Peyer's patch (tissue), 4 donors: ENCODE results near the gene SUGP2. TPM values are rescaled to one million over a fixed set of nuclear protein-coding genes. Genes with fewer than 3 reads are reported as not detected.

ENCODE experiments used
- DNase-seq, 3 donors: peaks; one replicate each; pipeline ENCODE4 v3.0.0-alpha.2; 2017 to 2019
- H3K27ac ChIP-seq, 4 donors: fragments of 200-600 bp; sonication (generic); one replicate each; pipeline ENCODE4 v1.5.1; 2016 to 2019
- H3K27me3 ChIP-seq, 2 donors: fragments of 200-600 bp; sonication (generic); one replicate each; pipeline ENCODE4 v1.5.1; 2019
- H3K36me3 ChIP-seq, 3 donors: fragments of 200-600 bp; sonication (generic); one replicate each; pipeline ENCODE4 v1.5.1; 2016 to 2019
- H3K4me1 ChIP-seq, 4 donors: fragments of 200-600 bp; sonication (generic); one replicate each; pipeline ENCODE4 v1.5.1; 2016 to 2019
- H3K4me3 ChIP-seq, 4 donors: fragments of 200-600 bp; sonication (generic); 1 replicate in 3 of 4; 2 replicates in 1 of 4; pipeline ENCODE4 v1.5.1; 2016 to 2019; ENCODE audit warnings: mild to moderate bottlenecking in 1 of 4
- H3K9me3 ChIP-seq, 4 donors: fragments of 200-600 bp; sonication (generic); one replicate each; pipeline ENCODE4 v1.5.1; 2016 to 2019; ENCODE audit warnings: mild to moderate bottlenecking in 1 of 4
- POLR2A ChIP-seq, 2 donors: fragments of 450-650 bp; IDR thresholded peaks; one replicate each; pipeline ENCODE4 v1.5.1; 2017; ENCODE audit warnings: antibody characterized with exemption in 2 of 2, mild to moderate bottlenecking in 2 of 2, moderate library complexity in 2 of 2
- total RNA-seq, 4 donors: library from RNA; depleted of rRNA; stranded (reverse); fragments of >200 nt; gene quantifications; one replicate each; pipeline ENCODE4 v1.1.0, GENCODE V29; 2016
- TF ChIP-seq, protein P1 (sequence below), 6 experiments: fragments of 450-650 bp in 4 of 6; fragments of 200-600 bp in 2 of 6; sonication (generic) in 1 of 6; IDR thresholded peaks; one replicate each; pipeline ENCODE4 v1.5.1; 2017 to 2019; ENCODE audit warnings: antibody characterized with exemption in 6 of 6, mild to moderate bottlenecking in 3 of 6, moderate library complexity in 1 of 6

The SUGP2 gene
- 100 to 1,000 TPM in 1 of 4 donors, 10 to 100 TPM in 3; 32.9 to 157 (median 75.8) TPM for total RNA-seq

- Histone ChIP-seq H3K4me3 (peak within 1 kb of the TSS; percentile 78 to 98 (median 88)), H3K27ac (peak within 1 kb of the TSS; percentile 88 to 99 (median 93)), H3K4me1 (peaks cover 0 to 22% (median 18%) of the 10 kb centered on the region in 4 donors), H3K36me3 (peaks cover 0 to 21% (median 0%) of the 10 kb centered on the region in 3 donors), H3K27me3 (no peaks in the 10 kb centered on the region), H3K9me3 (no peaks in the 10 kb centered on the region)
- peak; percentile 84 to 94 (median 92) for DNase-seq
- TF ChIP-seq, protein P1, sequence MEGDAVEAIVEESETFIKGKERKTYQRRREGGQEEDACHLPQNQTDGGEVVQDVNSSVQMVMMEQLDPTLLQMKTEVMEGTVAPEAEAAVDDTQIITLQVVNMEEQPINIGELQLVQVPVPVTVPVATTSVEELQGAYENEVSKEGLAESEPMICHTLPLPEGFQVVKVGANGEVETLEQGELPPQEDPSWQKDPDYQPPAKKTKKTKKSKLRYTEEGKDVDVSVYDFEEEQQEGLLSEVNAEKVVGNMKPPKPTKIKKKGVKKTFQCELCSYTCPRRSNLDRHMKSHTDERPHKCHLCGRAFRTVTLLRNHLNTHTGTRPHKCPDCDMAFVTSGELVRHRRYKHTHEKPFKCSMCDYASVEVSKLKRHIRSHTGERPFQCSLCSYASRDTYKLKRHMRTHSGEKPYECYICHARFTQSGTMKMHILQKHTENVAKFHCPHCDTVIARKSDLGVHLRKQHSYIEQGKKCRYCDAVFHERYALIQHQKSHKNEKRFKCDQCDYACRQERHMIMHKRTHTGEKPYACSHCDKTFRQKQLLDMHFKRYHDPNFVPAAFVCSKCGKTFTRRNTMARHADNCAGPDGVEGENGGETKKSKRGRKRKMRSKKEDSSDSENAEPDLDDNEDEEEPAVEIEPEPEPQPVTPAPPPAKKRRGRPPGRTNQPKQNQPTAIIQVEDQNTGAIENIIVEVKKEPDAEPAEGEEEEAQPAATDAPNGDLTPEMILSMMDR (IDR thresholded peaks at IDR 0.05) = peak in 4 of 6 experiments; percentile 7 to 44 (median 27)
- TF ChIP-seq POLR2A (IDR thresholded peaks at IDR 0.05) = peak; percentile 22 to 56
Observed at GRCh38 chr19:19033426-19034203, at the start of gene SUGP2, which contains the start of gene ARMC6. Gene SUGP2 (minus strand): TSS chr19:19033517. CDS start chr19:19031071, 2,446 bp downstream. Gene ARMC6 (plus strand): TSS chr19:19033603. CDS start chr19:19034210, 607 bp downstream.

DNA sequence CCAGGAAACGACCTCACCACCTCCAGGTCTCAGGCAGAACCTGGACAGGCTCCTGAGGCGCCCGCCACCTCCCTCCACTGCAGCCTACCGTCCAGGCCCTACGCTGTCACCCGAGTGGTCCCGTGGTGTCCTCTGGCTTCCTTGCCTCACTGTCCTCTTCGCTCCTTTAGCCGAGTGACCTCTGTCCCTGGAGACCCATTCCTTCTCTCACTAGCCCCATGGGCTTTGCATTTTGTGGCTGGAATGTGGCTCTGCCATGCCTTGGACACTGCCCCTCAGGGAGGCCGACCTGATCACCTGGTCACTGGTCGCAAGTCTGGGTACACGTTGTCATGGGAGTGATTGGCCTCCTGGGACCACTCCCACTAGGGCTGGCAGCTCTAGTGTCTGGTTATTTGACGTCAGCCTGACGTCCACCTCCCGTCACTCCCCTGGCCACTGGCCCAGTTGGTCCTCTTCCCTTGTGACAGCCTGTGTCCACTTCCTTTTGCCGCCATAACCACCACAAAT lies 48.4 kb upstream of the SUGP2 start:
- no peaks in the 10 kb centered on the region for H3K4me1 ChIP-seq
- no peaks in the 10 kb centered on the region for H3K27me3 ChIP-seq
- DNase-seq = no peak
- TF ChIP-seq, protein P1 (IDR thresholded peaks at IDR 0.05) = no peak
- TF ChIP-seq POLR2A (IDR thresholded peaks at IDR 0.05) = no peak
- H3K4me3 ChIP-seq = no peak overlapping the region
- no peak overlapping the region for H3K27ac ChIP-seq
- no peaks in the 10 kb centered on the region for H3K9me3 ChIP-seq
- H3K36me3 ChIP-seq = no peaks in the 10 kb centered on the region

DNA sequence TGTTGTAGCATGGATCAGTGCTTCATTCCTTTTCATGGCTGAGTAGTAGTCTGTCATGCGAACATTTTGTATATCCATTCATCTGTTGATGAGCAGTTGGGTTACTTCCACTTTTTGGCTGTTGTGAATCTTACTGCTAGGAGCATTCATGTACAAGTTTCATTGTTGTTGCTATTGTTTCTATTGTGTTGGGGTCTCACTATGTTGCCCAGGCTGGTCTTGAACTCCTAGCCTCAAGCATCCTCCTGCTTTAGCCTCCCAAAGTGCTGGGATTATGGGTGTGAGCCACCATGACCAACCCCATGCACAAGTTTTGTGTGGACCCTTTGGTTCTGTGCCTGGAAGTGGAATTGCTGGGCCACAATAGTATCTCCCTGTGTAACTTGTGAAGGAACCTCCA lies 46.3 kb upstream of the SUGP2 start:
- DNase-seq = no peak
- no peak overlapping the region for H3K4me3 ChIP-seq
- no peaks in the 10 kb centered on the region for H3K9me3 ChIP-seq
- H3K27ac ChIP-seq = no peak overlapping the region
- TF ChIP-seq POLR2A (IDR thresholded peaks at IDR 0.05) = no peak
- TF ChIP-seq, protein P1 (IDR thresholded peaks at IDR 0.05) = no peak
- no peaks in the 10 kb centered on the region for H3K27me3 ChIP-seq
- H3K36me3 ChIP-seq = no peaks in the 10 kb centered on the region
- no peaks in the 10 kb centered on the region for H3K4me1 ChIP-seq

- H3K9me3 ChIP-seq = no peaks in the 10 kb centered on the region
- H3K4me1 ChIP-seq = no peaks in the 10 kb centered on the region
- H3K27ac ChIP-seq = no peak overlapping the region
- H3K4me3 ChIP-seq = no peak overlapping the region
- no peak for DNase-seq
- TF ChIP-seq POLR2A (IDR thresholded peaks at IDR 0.05) = no peak
- TF ChIP-seq, protein P1 (IDR thresholded peaks at IDR 0.05) = no peak
- H3K27me3 ChIP-seq = no peaks in the 10 kb centered on the region
- no peaks in the 10 kb centered on the region for H3K36me3 ChIP-seq
Observed at GRCh38 chr19:19078801-19079200, 45.5 kb upstream of the SUGP2 start.

GRCh38 chr19:19077103-19077502 lies 43.8 kb upstream of the SUGP2 start:
- no peaks in the 10 kb centered on the region for H3K27me3 ChIP-seq
- no peaks in the 10 kb centered on the region for H3K4me1 ChIP-seq
- H3K27ac ChIP-seq = no peak overlapping the region
- no peak for TF ChIP-seq POLR2A (IDR thresholded peaks at IDR 0.05)
- TF ChIP-seq, protein P1 (IDR thresholded peaks at IDR 0.05) = no peak
- no peak for DNase-seq
- no peaks in the 10 kb centered on the region for H3K9me3 ChIP-seq
- H3K36me3 ChIP-seq = no peaks in the 10 kb centered on the region
- no peak overlapping the region for H3K4me3 ChIP-seq
